CD4-positive, alpha-beta T cell treated with Interferon alpha-2 for 1 hour (primary cell): ENCODE results near the gene CCDC183.
"Not testable (repeated sequence)": the region's sequence is repeated elsewhere in the genome, so short reads cannot be mapped to it uniquely, and the experiment has no call there.

Experiments used
- DNase-seq, 2 donors: peaks; one replicate each; pipeline ENCODE4 v3.0.0-alpha.2; 2020 to 2022

Gene CCDC183

DNA sequence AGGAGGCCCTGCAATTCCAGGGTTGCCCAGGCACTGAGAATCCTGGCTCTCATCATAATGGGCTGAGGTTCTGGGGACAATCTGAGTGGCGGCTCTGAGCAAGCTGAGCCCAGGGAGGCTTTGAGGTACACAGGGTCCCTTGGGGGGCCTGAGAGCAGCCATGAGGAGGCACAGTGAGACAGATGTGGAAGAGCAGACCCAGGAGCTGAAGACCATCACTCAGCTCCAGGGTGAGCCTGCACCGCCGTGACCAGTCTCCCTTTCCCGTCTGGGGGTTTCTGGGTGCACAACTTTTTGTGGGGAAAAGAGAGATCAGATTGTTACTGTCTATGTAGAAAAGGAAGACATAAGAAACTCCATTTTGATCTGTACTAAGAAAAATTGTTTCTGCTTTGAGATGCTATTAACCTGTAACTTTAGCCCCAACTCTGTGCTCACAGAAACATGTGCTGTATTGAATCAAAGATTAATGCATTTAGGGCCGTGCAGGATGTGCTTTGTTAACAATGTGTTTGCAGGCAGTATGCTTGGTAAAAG is at the start of gene CCDC183:
Gene CCDC183 (plus strand): TSS at position 101 of the 537 bp plus-strand sequence. CDS start 60 bp downstream, at position 161.
- DNase-seq: no peak

GRCh38 chr9:136746621-136747020 is 49.5 kb upstream of the CCDC183 start:
- no peak for DNase-seq

GRCh38 chr9:136747161-136748060 is 48.7 kb upstream of the CCDC183 start:
- no peak for DNase-seq

DNA sequence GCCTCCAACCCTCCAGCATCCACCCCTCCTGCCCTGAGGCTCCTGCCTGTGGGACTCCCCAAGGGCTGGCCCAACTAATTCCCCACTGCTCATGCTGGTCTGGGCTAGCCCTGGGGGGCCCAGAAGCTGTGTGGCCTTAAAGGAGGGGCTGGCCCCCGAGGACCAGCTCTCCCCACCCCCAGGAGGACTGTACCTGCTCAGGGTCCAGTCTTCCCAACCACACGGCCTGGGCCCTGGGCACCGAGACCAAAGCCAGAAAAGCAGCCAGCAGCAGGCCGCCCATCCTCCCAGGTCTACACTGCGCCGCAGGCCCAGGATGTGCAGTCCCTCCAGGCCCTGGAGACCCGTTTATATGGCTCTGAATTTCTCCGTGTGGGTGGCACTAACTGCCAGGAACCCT is 47.9 kb upstream of the CCDC183 start, which contains the start of gene LCN6:
Gene LCN6 (minus strand): TSS at position 325 of the 400 bp plus-strand sequence. CDS start 42 bp downstream, at position 283.
- no peak for DNase-seq

DNA sequence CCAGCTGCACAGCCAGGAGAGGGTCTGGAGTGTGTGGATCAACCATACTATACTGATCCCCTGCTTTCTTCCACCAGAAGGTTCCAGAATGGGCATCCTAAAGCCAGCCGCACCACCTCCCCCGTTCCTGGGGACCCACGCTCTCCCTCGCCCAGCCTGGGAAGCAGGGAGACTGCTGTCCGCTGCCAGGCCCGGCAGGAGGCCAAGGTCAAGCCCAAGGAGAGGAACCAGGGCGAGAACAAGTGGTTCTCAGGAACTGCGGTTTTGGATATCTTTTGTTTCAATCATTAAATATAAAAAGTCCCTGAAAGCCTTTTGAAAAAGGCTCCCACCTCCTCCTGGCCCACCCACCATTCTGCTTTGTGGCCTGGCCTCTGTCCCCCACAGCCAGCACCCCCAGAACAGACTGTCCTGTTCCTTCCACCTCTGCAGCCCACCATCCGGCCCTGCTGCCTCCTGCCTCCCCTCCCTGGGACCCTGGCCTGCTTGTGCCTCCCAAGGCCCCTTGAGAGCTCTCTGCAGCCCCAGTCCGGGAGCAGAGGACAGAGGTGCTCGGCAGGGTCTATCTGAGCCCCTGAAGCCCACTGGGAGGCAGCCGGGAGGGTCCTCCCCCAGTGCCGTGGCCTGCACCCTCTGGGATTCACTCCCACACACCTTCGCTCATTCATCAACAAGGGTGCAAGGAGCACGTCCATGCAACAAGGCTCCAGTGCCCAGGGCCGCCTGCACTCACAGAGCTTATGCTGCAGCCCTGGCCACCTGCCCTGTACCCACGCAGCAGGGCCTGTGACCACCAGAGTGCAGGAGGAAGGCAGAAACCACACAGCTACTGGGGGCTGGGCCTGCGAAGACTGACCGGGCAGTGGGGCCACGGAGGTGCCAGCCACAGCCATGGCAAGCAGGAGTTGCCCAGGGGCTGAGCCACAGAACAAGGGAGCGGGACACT is 47.2 kb upstream of the CCDC183 start:
- DNase-seq: no peak

DNA sequence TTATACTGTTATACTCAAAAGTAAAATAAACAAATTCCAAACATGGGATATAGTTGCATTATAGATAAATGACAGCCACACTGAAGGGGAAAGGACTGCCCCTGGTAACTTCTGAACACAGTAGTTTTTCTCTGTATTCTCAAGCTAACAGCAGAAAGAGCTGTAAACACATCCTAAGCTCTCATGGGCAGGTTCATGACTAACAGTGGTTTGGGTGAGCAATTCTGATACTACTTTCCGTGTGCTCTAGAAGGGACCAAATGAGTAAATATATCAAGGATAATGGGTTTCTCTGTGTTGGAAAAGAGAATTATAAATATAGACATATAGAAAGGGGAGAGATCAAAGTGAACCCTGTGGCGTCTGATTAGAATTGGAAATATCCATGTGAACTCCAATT is 45.6 kb upstream of the CCDC183 start:
- no peak for DNase-seq

- DNase-seq: no peak
Observed at GRCh38 chr9:136751244-136751643, 44.9 kb upstream of the CCDC183 start.

GRCh38 chr9:136751814-136752213 is 44.3 kb upstream of the CCDC183 start:
- no peak for DNase-seq

- no peak for DNase-seq
Observed at GRCh38 chr9:136753371-136754058, 42.6 kb upstream of the CCDC183 start.

GRCh38 chr9:136754059-136754572 is 42.0 kb upstream of the CCDC183 start:
- DNase-seq: no peak

GRCh38 chr9:136754626-136755301 is 41.4 kb upstream of the CCDC183 start:
- DNase-seq: no peak

- DNase-seq: not testable (repeated sequence)
Observed at GRCh38 chr9:136755302-136756133, 40.6 kb upstream of the CCDC183 start.

GRCh38 chr9:136756134-136756438 is 40.1 kb upstream of the CCDC183 start:
- no peak for DNase-seq

GRCh38 chr9:136756836-136757235 is 39.3 kb upstream of the CCDC183 start:
- DNase-seq: no peak

GRCh38 chr9:136757328-136757727 is 38.8 kb upstream of the CCDC183 start:
- no peak for DNase-seq

- DNase-seq: no peak
Observed at GRCh38 chr9:136757751-136758140, 38.4 kb upstream of the CCDC183 start.

GRCh38 chr9:136759001-136759400 is 37.1 kb upstream of the CCDC183 start:
- DNase-seq: no peak

DNA sequence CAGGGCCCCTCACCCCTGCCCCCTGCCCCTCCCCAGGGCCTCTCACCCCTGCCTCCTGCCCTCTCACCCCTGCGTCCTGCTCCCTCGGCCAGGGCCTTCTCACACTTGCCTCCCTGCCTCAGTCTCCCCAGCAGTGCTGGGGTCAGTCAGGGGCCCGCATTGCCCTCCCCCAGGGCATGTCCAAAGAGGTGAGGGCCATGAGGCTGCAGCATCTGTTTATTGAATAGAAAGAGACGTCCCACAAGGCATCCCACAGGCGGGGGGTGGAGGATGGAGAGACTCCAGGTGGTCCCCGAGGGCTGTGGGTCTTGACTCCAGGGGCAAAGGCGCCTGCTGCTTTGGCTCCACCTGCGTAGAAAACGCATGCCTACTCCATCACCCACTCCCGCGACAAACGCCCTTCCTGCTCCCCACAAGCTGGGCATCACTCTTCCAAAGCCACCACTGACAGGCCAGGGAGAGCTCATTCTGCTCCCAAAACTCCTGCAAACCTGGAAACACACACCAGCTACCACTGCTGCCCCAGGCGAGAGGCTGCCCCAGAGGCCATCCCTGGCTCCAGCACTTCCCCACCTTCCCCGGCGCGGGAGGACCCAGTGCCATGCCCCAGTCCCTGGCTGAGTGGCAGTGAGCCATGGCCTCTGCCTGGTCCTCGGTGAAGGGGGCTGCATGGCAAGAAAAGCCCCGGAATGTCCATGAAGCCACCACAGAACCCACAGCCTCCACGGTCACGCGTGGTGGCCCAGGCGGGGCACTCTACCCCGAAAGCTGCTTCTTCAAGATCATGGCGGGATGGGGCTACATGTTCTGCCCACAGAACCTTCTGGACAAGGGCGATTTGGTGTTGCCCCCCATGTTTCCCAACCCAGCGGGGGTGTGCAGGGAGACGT is 36.5 kb upstream of the CCDC183 start:
- no peak for DNase-seq

DNA sequence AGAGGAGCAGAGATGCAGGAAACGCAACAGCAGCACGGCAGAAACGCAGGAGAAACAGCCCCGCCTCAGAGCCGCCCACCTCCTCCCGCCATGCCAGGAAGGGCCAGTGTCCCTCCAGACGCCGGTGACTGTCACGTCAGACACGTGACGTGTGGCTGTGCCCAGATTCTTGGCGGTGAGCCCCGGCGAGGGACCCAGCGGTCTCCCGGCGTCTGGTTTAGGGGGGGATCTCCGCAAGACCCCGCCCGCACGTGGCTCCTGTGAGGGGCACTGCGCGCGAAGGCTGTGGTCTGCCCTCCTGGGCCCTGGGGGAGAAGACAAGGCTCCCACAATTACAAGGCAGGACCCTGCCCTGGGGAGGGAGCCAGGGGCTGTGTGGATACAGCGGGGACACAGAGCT is 35.7 kb upstream of the CCDC183 start:
- no peak for DNase-seq
